Natural killer cell (primary cell): ENCODE data around the gene RBM33. TPM values are rescaled to one million over a fixed set of nuclear protein-coding genes. Genes with fewer than 3 reads are reported as not detected.
A peak's percentile ranks its signal among the peaks of the same experiment; 100 is the strongest.

ENCODE experiments used
- ATAC-seq, 3 donors: fragments of 150-1000 bp in 2 of 3; fragments of 200-7000 bp in 1 of 3; cut with Tn5 transposase; 1 replicate in 1 of 3; 2 replicates in 2 of 3; pipeline ENCODE4 v1.10.0; 2021; ENCODE audit warnings: mild to moderate bottlenecking in 2 of 3, moderate library complexity in 2 of 3
- DNase-seq, 2 donors: peaks; one replicate each; pipeline versions ENCODE4 v3.0.0 to v3.0.0-alpha.2; 2013 to 2021; ENCODE audit warnings: mixed read lengths in 1 of 2
- H3K27ac ChIP-seq: one replicate; pipeline ENCODE4 v1.5.1; 2013; ENCODE audit warnings: mild to moderate bottlenecking, low read length
- H3K27me3 ChIP-seq: one replicate; pipeline ENCODE4 v1.6.1; 2013; ENCODE audit warnings: low read length; ENCODE audit not compliant: control insufficient read depth, insufficient read depth
- H3K36me3 ChIP-seq: one replicate; pipeline ENCODE4 v1.6.1; 2013; ENCODE audit warnings: low read length; ENCODE audit not compliant: control insufficient read depth, insufficient read depth
- H3K4me1 ChIP-seq: one replicate; pipeline ENCODE4 v1.6.1; 2013; ENCODE audit warnings: low read length; ENCODE audit not compliant: control insufficient read depth, insufficient read depth
- H3K4me3 ChIP-seq: one replicate; pipeline ENCODE4 v1.5.1; 2013; ENCODE audit warnings: low read length
- H3K9me3 ChIP-seq: one replicate; pipeline ENCODE4 v1.6.1; 2013; ENCODE audit warnings: low read length; ENCODE audit not compliant: control insufficient read depth, insufficient read depth
- H3K27ac Mint-ChIP-seq, 2 donors: one replicate each; pipeline ENCODE4 v1.8.0; 2022; ENCODE audit warnings: mild to moderate bottlenecking in 2 of 2, mixed read lengths in 2 of 2, moderate library complexity in 1 of 2
- H3K27me3 Mint-ChIP-seq, 2 donors: one replicate each; pipeline ENCODE4 v1.8.0; 2022; ENCODE audit warnings: low read depth in 2 of 2, mixed read lengths in 2 of 2
- H3K36me3 Mint-ChIP-seq: one replicate; pipeline ENCODE4 v1.8.0; 2022; ENCODE audit warnings: mixed read lengths
- H3K4me1 Mint-ChIP-seq, 2 donors: one replicate each; pipeline ENCODE4 v1.8.0; 2022; ENCODE audit warnings: mixed read lengths in 2 of 2
- H3K4me3 Mint-ChIP-seq: one replicate; pipeline ENCODE4 v1.8.0; 2022; ENCODE audit warnings: mild to moderate bottlenecking, moderate library complexity, mixed read lengths
- H3K9me3 Mint-ChIP-seq, 2 donors: one replicate each; pipeline ENCODE4 v1.8.0; 2022; ENCODE audit warnings: mixed read lengths in 2 of 2
- CTCF ChIP-seq: fragments of 200-600 bp; IDR thresholded peaks from one replicate; pipeline ENCODE4 v1.8.0; 2022; ENCODE audit warnings: antibody characterized with exemption
- WGBS: methylation state at CpG from one replicate; pipeline ENCODE4 v1.1.7; 2013; ENCODE audit warnings: missing lambda C conversion rate; ENCODE audit not compliant: insufficient coverage; 5-methylcytosine and 5-hydroxymethylcytosine counted together
- intact Hi-C: fragments of 100-400 bp; cut with micrococcal nuclease; formaldehyde crosslinking; loops from one replicate; pipeline ENCODE4 v1.14.2; 2022
- total RNA-seq, 4 donors: library from RNA; stranded (reverse); fragments of 120-200 nt in 1 of 4; gene quantifications; one replicate each; pipeline versions ENCODE4 v1.2.3 to v1.2.4, GENCODE V29; 2013 to 2022

Gene RBM33
- total RNA-seq, 3 donors from 2014 or later (not counting 1 experiment from before 2014, with no cell fraction given) = 161 to 182 (median 182) TPM

GRCh38 chr7:155656891-155657290, 12.4 kb downstream of the RBM33 start:
- H3K27ac Mint-ChIP-seq = peak overlapping the region; percentile 24 to 33

DNA sequence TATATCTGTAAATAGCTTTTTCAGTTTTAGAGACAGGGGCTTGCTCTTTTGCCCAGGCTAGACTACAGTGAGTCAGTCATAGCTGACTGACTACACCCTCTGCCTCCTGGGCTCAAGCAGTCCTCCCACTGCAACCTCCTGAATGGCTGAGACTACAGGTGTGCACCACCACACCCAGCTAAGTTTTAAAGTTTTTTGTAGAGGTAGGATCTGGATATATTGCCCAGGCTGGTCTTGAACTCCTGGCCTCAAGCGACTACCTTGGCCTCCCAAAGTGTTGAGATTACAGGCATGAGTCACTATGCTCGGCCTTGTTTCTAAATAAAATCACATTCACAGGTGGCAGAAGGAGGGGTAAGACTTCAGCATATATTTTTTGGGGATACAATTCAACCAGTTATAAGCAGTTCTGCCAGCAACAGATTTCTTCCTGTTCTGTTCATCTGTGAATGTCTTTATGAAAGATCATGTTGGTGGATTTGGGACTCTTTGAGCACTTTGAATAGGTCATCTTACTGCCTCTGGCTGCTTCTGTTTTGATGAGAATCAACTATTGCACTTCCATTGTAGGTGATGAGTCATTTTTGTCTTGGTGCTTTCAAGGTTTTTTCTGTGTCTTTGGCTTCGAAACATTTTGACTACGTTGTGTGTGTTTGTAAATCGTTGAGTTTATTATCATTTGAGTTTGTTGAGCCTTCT, 15.7 kb downstream of the RBM33 start:
- Histone ChIP-seq H3K9me3 (no peaks in the 10 kb centered on the region), H3K36me3 (peaks cover 1% of the 10 kb centered on the region), H3K27me3 (no peaks in the 10 kb centered on the region), H3K4me1 (peaks cover 22% of the 10 kb centered on the region), H3K27ac (no peak overlapping the region), H3K4me3 (no peak overlapping the region)
- DNase-seq (no peak), ATAC-seq (peak in 1 of 3 donors; percentile 38)
- Mint-ChIP-seq H3K27me3 (no peaks in the 10 kb centered on the region), H3K4me3 (no peak overlapping the region), H3K4me1 (peaks cover 85 to 87% of the 10 kb centered on the region in 2 donors), H3K9me3 (no peaks in the 10 kb centered on the region), H3K27ac (peak overlapping the region in 1 of 2 donors; percentile 63), H3K36me3 (no peaks in the 10 kb centered on the region)
- TF ChIP-seq CTCF = no peak
- 69% methylated on average over 4 of the region's 5 CpGs for WGBS
- intact Hi-C loops = no loop called here

More at GRCh38 chr7:155656891-155657290, 12.4 kb downstream of the RBM33 start:
- no peak overlapping the region for H3K4me3 ChIP-seq
- no peaks in the 10 kb centered on the region for H3K27me3 ChIP-seq
- no peaks in the 10 kb centered on the region for H3K9me3 ChIP-seq
- intact Hi-C loops = no loop called here
- Mint-ChIP-seq H3K27me3 (no peaks in the 10 kb centered on the region), H3K36me3 (no peaks in the 10 kb centered on the region), H3K4me3 (no peak overlapping the region), H3K9me3 (no peaks in the 10 kb centered on the region), H3K4me1 (peaks cover 88 to 92% of the 10 kb centered on the region in 2 donors)
- no peak for ATAC-seq
- no peaks in the 10 kb centered on the region for H3K36me3 ChIP-seq
- WGBS = 83% methylated on average over 6 of the region's 7 CpGs
- TF ChIP-seq CTCF = no peak
- no peak overlapping the region for H3K27ac ChIP-seq
- peaks cover 15% of the 10 kb centered on the region for H3K4me1 ChIP-seq
- DNase-seq = no peak

DNA sequence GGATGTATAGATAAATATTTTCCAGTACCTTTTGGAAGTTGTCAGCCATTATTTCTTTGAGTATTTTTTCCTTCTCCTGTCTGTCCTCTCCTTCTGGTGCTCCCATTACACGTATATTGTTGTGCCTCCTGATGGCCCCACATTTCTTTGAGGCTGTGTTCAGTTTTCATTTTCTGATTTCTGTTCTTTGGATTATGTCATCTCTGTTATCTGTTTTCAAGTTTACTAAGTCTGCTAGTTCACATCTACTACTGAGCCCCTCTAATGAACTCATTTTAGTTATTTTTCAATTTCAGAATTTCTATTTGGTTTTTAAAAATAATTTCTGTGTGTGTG, 16.3 kb downstream of the RBM33 start:
- Mint-ChIP-seq H3K27ac (peak overlapping the region in 1 of 2 donors; percentile 63), H3K4me1 (peaks cover 88 to 90% of the 10 kb centered on the region in 2 donors), H3K9me3 (no peaks in the 10 kb centered on the region), H3K4me3 (no peak overlapping the region), H3K36me3 (no peaks in the 10 kb centered on the region), H3K27me3 (no peaks in the 10 kb centered on the region)
- no CpG with 5 or more reads among the region's 1 CpG for WGBS
- Histone ChIP-seq H3K4me1 (peaks cover 23% of the 10 kb centered on the region), H3K27ac (no peak overlapping the region), H3K36me3 (peaks cover 1% of the 10 kb centered on the region), H3K4me3 (no peak overlapping the region), H3K27me3 (no peaks in the 10 kb centered on the region), H3K9me3 (no peaks in the 10 kb centered on the region)
- DNase-seq (no peak), ATAC-seq (no peak)
- no peak for TF ChIP-seq CTCF
- intact Hi-C loops = no loop called here
